ENCODE results near the gene GALM.
"Not testable (repeated sequence)": the region's sequence is repeated elsewhere in the genome, so short reads cannot be mapped to it uniquely, and the experiment has no call there.

The GALM gene

DNA sequence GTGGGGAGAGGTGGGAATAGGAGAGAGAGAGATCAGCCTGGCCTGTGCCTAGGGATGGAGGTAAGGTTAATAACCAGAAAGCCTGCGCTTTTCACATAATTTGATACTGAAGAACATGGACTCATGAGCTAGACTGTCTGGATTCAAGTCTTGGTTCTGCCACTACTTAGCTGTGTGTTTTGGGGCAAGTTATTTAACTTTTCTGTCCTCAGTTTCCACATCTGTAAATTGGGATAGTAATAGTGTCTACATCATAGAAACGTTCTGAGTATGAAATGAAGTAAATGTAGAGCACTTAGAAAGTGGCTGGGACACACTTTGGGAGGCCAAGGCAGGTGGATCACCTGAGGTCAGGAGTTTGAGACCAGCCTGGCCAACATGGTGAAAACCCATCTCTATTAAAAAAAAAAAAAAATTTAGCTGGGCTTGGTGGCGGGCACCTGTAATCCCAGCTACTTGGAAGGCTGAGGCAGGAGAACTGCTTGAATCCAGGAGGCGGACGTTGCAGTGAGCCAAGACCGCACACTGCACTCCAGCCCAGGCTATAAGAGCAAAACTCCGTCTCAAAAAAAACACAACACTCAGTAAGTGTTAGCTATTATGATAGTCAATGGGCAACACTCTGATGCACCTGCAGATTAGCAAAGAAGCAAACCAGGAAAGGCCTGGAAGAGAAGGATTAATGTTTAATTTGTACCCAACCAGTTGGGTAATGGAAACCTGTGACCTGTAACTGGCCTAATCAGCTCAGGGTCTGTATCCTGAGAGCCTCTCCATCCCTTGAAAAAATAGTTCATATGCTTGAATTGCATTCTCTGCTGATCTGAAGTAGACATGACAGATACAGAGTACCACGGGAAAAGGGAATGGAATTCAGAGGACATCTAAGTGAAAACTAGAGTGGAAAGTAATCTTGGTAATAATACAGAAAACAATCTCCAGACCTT lies 6.8 kb downstream of the GALM start:
- H3F3A ChIP-seq (ENCODE audit: control insufficient read depth, insufficient read depth), result no peaks in the 10 kb centered on the region
- H3K27me3 ChIP-seq (ENCODE audit: control insufficient read depth, low read length), result no peaks in the 10 kb centered on the region; the same call in 1 of the 2 replicates
- H3K4me3 ChIP-seq (ENCODE audit: low read length), result no peak overlapping the region
- no peak overlapping the region for H3K4me2 ChIP-seq (ENCODE audit: low read length)
- no peaks in the 10 kb centered on the region for H3K9me3 ChIP-seq (ENCODE audit: control insufficient read depth, insufficient read depth, low read length)
- no peaks in the 10 kb centered on the region for H3K36me3 ChIP-seq (ENCODE audit: control insufficient read depth, low read length)
- no peaks in the 10 kb centered on the region for H4K20me1 ChIP-seq (ENCODE audit: control insufficient read depth, insufficient read depth, low read depth, low read length)
- no peaks in the 10 kb centered on the region for H3K79me2 ChIP-seq (ENCODE audit: control insufficient read depth, low read length)
- H3K27ac ChIP-seq (ENCODE audit: low read depth, low read length), result no peak overlapping the region
- no peak for TF ChIP-seq EZH2phosphoT487 (IDR thresholded peaks at IDR 0.05; ENCODE audit: borderline replicate concordance, low read length)
- TF ChIP-seq CTCF (IDR thresholded peaks at IDR 0.05; ENCODE audit: low read depth, low read length, poor library complexity, severe bottlenecking), result no peak
- H3K9me2 ChIP-seq (replicated peaks; ENCODE audit: control insufficient read depth, low read length), result no peaks in the 10 kb centered on the region
- H3K4me1 ChIP-seq (ENCODE audit: control insufficient read depth, low read length), result no peaks in the 10 kb centered on the region

DNA sequence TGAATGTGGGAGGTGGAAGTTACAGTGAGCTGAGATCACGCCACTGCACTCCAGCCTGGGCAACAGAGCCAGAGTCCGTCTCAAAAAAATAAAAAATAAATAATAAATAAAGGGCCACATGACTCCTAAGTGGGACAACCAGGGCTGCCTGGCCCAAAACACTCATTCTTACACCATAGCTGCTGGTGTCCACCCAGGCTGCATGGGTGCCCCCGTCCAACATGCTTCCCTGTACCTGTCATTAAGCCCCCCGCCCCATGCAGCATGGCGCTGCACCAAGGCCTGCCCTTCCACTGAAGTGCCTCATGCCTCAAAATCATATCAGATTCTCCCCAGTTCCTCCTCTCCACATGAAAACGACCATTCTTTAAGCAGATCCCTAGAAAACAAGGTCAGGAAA lies 10.8 kb downstream of the GALM start:
- H3K27me3 ChIP-seq (ENCODE audit: control insufficient read depth, low read length), result no peaks in the 10 kb centered on the region
- no peak overlapping the region for H3K4me2 ChIP-seq (ENCODE audit: low read length)
- no peaks in the 10 kb centered on the region for H3K79me2 ChIP-seq (ENCODE audit: control insufficient read depth, low read length)
- no peak for TF ChIP-seq CTCF (IDR thresholded peaks at IDR 0.05; ENCODE audit: low read depth, low read length, poor library complexity, severe bottlenecking)
- TF ChIP-seq EZH2phosphoT487 (IDR thresholded peaks at IDR 0.05; ENCODE audit: borderline replicate concordance, low read length), result no peak
- no peaks in the 10 kb centered on the region for H3K4me1 ChIP-seq (ENCODE audit: control insufficient read depth, low read length)
- no peaks in the 10 kb centered on the region for H3K9me3 ChIP-seq (ENCODE audit: control insufficient read depth, insufficient read depth, low read length)
- no peaks in the 10 kb centered on the region for H4K20me1 ChIP-seq (ENCODE audit: control insufficient read depth, insufficient read depth, low read depth, low read length)
- no peaks in the 10 kb centered on the region for H3K36me3 ChIP-seq (ENCODE audit: control insufficient read depth, low read length)
- no peak overlapping the region for H3K27ac ChIP-seq (ENCODE audit: low read depth, low read length)
- H3K4me3 ChIP-seq (ENCODE audit: low read length), result no peak overlapping the region
- H3F3A ChIP-seq (ENCODE audit: control insufficient read depth, insufficient read depth), result no peaks in the 10 kb centered on the region
- H3K9me2 ChIP-seq (replicated peaks; ENCODE audit: control insufficient read depth, low read length), result no peaks in the 10 kb centered on the region

GRCh38 chr2:38680868-38681267 lies 15.0 kb downstream of the GALM start:
- not testable (repeated sequence) for H3F3A ChIP-seq (ENCODE audit: control insufficient read depth, insufficient read depth); H3K79me2 ChIP-seq (ENCODE audit: control insufficient read depth, low read length); H3K36me3 ChIP-seq (ENCODE audit: control insufficient read depth, low read length); H3K9me2 ChIP-seq (replicated peaks; ENCODE audit: control insufficient read depth, low read length); H3K9me3 ChIP-seq (ENCODE audit: control insufficient read depth, insufficient read depth, low read length); H3K27me3 ChIP-seq (ENCODE audit: control insufficient read depth, low read length); H3K4me3 ChIP-seq (ENCODE audit: low read length); H3K4me2 ChIP-seq (ENCODE audit: low read length); H4K20me1 ChIP-seq (ENCODE audit: control insufficient read depth, insufficient read depth, low read depth, low read length); H3K4me1 ChIP-seq (ENCODE audit: control insufficient read depth, low read length); H3K27ac ChIP-seq (ENCODE audit: low read depth, low read length)

DNA sequence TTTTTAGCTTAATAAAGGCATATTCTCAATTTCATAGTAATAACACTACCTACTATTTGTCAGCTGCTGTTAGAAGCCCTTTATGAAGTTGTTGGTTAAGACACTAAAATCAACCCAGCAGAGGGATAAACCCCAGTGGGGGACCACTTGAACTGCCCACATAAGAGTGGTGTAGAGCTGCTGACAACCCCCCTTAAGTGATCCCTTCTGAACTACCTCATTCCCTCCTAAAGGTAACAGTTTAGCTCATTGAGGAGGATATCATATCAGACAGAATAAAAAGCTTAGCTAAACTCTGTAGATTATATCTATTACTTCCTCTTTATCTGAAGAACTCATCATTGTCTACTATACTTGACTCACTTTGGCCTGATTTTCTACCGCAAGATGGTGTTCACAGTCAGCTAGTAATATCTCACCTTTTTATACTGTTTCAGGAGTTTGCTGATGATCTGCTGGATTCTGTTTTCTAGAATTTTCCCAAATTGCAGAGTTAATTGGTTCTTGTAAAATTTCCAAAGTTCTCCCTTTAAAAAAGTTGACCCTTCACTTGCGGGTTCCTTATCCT lies 16.2 kb downstream of the GALM start:
- Histone ChIP-seq H3K4me1 (ENCODE audit: control insufficient read depth, low read length) (no peaks in the 10 kb centered on the region), H3K9me2 (replicated peaks; ENCODE audit: control insufficient read depth, low read length) (no peaks in the 10 kb centered on the region), H3K27ac (ENCODE audit: low read depth, low read length) (no peak overlapping the region), H3K79me2 (ENCODE audit: control insufficient read depth, low read length) (no peaks in the 10 kb centered on the region), H3K4me3 (ENCODE audit: low read length) (no peak overlapping the region), H3F3A (ENCODE audit: control insufficient read depth, insufficient read depth) (no peaks in the 10 kb centered on the region), H4K20me1 (ENCODE audit: control insufficient read depth, insufficient read depth, low read depth, low read length) (no peaks in the 10 kb centered on the region), H3K4me2 (ENCODE audit: low read length) (no peak overlapping the region), H3K36me3 (ENCODE audit: control insufficient read depth, low read length) (no peaks in the 10 kb centered on the region), H3K9me3 (ENCODE audit: control insufficient read depth, insufficient read depth, low read length) (no peaks in the 10 kb centered on the region), H3K27me3 (ENCODE audit: control insufficient read depth, low read length) (no peaks in the 10 kb centered on the region)
- TF ChIP-seq EZH2phosphoT487 (IDR thresholded peaks at IDR 0.05; ENCODE audit: borderline replicate concordance, low read length) (no peak), CTCF (IDR thresholded peaks at IDR 0.05; ENCODE audit: low read depth, low read length, poor library complexity, severe bottlenecking) (no peak)

GRCh38 chr2:38682620-38683019 lies 16.7 kb downstream of the GALM start:
- not testable (repeated sequence) for H3F3A ChIP-seq (ENCODE audit: control insufficient read depth, insufficient read depth); H3K4me3 ChIP-seq (ENCODE audit: low read length); H4K20me1 ChIP-seq (ENCODE audit: control insufficient read depth, insufficient read depth, low read depth, low read length); H3K4me1 ChIP-seq (ENCODE audit: control insufficient read depth, low read length); H3K27ac ChIP-seq (ENCODE audit: low read depth, low read length); H3K9me2 ChIP-seq (replicated peaks; ENCODE audit: control insufficient read depth, low read length); H3K27me3 ChIP-seq (ENCODE audit: control insufficient read depth, low read length); H3K79me2 ChIP-seq (ENCODE audit: control insufficient read depth, low read length); H3K9me3 ChIP-seq (ENCODE audit: control insufficient read depth, insufficient read depth, low read length); H3K36me3 ChIP-seq (ENCODE audit: control insufficient read depth, low read length); H3K4me2 ChIP-seq (ENCODE audit: low read length)
